Sigmoid colon (tissue), 7 donors: Measurements from ENCODE around the gene HERPUD1. TPM values are rescaled to one million over a fixed set of nuclear protein-coding genes. Genes with fewer than 3 reads are reported as not detected.

ENCODE experiments used
- DNase-seq: peaks from one replicate; pipeline ENCODE4 v3.0.0-alpha.2; 2019
- H3K27ac ChIP-seq, 4 donors: fragments of 200-600 bp; sonication (generic); one replicate each; pipeline ENCODE4 v1.5.1; 2016 to 2019; ENCODE audit warnings: mild to moderate bottlenecking in 1 of 4
- H3K27me3 ChIP-seq, 3 donors: fragments of 200-600 bp; sonication (generic); one replicate each; pipeline ENCODE4 v1.5.1; 2019; ENCODE audit warnings: mild to moderate bottlenecking in 1 of 3
- H3K36me3 ChIP-seq, 4 donors: fragments of 200-600 bp; sonication (generic); one replicate each; pipeline ENCODE4 v1.5.1; 2016 to 2019
- H3K4me1 ChIP-seq, 4 donors: fragments of 200-600 bp; sonication (generic); one replicate each; pipeline ENCODE4 v1.5.1; 2017 to 2019
- H3K4me3 ChIP-seq, 4 donors: fragments of 200-600 bp; sonication (generic); one replicate each; pipeline ENCODE4 v1.5.1; 2017 to 2019; ENCODE audit warnings: mild to moderate bottlenecking in 2 of 4, moderate library complexity in 1 of 4
- H3K9me3 ChIP-seq, 4 donors: fragments of 200-600 bp in 3 of 4; sonication (generic) in 3 of 4; one replicate each; pipeline versions ENCODE4 v1.5.1 to v1.6.1; 2013 to 2019
- EP300 ChIP-seq, 4 donors: sonication (generic); formaldehyde crosslinking; IDR thresholded peaks; one replicate each; pipeline ENCODE4 v1.6.1; 2017; ENCODE audit warnings: antibody characterized with exemption in 4 of 4
- POLR2A ChIP-seq, 2 donors: fragments of 450-650 bp; IDR thresholded peaks; one replicate each; pipeline ENCODE4 v1.6.1; 2016; ENCODE audit warnings: antibody characterized with exemption in 2 of 2, mild to moderate bottlenecking in 2 of 2, moderate library complexity in 2 of 2
- POLR2AphosphoS5 ChIP-seq, 4 donors: sonication (generic); formaldehyde crosslinking; IDR thresholded peaks; one replicate each; pipeline ENCODE4 v1.6.1; 2017; ENCODE audit warnings: antibody characterized with exemption in 4 of 4
- WGBS, 2 donors: extraction: QIAGEN DNeasy Blood & Tissue Kit; methylation state at CpG; one replicate each; pipeline ENCODE4 v1.1.7; 2013; 5-methylcytosine and 5-hydroxymethylcytosine counted together
- intact Hi-C: fragments of 100-400 bp; cut with DNase I; formaldehyde crosslinking; loops from one replicate; pipeline ENCODE4 v1.15.1; 2023
- polyA plus RNA-seq, 3 donors: library from polyadenylated mRNA; stranded (reverse); fragments of 200-250 nt; gene quantifications; one replicate each; pipeline ENCODE4 v1.2.3, GENCODE V29; 2013
- total RNA-seq, 4 donors: library from RNA; depleted of rRNA; stranded (reverse); fragments of >200 nt; gene quantifications; one replicate each; pipeline ENCODE4 v1.1.0, GENCODE V29; 2016
- TF ChIP-seq, protein P1 (sequence below), 4 experiments: fragments of 450-650 bp in 3 of 4; fragments of 200-600 bp in 1 of 4; IDR thresholded peaks; one replicate each; pipeline ENCODE4 v1.5.1; 2016 to 2019; ENCODE audit warnings: antibody characterized with exemption in 4 of 4, mild to moderate bottlenecking in 3 of 4, moderate library complexity in 2 of 4
- donor health status: healthy with polysubstance abuse.
- donor health status: Bipolar disorder and iron deficiency.
- donor health status: healthy.

The HERPUD1 gene
- total and polyA plus RNA-seq, 7 donors = 54.1 to 119 (median 64.8) TPM

DNA sequence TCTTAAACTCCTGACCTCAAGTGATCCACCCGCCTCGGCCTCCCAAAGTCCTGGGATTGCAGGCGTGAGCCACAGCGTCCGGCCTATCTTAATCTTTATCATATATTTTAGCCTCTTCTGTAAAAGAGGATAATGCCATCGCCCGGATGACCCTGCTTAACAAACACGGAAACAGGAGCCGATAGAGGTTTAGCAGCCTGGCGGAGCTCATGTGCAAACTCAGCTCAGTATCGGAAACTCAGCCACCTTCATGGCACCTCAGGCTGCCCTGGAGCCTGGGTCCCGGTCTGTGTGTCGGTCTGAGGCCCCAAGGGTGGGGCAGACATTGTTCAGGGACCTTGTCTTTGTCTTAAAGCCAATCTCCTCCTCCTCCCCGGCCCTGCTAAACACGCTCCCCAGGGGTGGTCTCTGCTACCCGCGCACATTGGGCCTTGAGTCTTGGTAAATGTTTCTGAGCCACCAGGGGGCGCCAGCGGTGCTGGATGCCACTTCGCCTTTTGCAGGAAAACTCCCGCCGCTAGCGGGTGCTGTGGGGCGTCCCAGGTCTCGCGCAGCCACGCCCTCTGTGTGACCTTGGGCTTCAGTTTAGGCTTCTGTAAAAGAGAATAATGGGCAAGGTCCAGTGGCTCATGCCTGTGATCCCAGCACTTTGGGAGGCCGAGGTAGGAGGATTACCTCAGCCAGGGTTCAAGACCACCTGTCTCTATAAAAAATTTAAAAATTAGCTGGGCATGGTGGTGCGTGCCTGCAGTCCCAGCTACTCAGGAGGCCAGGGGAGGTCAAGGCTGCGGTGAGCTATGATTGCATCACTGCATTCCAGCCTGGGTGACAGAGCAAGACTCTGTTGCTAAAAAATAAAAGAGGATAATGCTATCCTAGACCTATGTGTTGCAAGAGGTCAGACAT, 32.6 kb downstream of the HERPUD1 start:
- peak; percentile 82 for DNase-seq
- 40 to 42% methylated on average over 30 of the region's 30 CpGs for WGBS, 2 donors
- H3K4me3 ChIP-seq = no peak overlapping the region
- TF ChIP-seq, protein P1, sequence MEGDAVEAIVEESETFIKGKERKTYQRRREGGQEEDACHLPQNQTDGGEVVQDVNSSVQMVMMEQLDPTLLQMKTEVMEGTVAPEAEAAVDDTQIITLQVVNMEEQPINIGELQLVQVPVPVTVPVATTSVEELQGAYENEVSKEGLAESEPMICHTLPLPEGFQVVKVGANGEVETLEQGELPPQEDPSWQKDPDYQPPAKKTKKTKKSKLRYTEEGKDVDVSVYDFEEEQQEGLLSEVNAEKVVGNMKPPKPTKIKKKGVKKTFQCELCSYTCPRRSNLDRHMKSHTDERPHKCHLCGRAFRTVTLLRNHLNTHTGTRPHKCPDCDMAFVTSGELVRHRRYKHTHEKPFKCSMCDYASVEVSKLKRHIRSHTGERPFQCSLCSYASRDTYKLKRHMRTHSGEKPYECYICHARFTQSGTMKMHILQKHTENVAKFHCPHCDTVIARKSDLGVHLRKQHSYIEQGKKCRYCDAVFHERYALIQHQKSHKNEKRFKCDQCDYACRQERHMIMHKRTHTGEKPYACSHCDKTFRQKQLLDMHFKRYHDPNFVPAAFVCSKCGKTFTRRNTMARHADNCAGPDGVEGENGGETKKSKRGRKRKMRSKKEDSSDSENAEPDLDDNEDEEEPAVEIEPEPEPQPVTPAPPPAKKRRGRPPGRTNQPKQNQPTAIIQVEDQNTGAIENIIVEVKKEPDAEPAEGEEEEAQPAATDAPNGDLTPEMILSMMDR (IDR thresholded peaks at IDR 0.05) = peak; percentile 40 to 86 (median 60)
- TF ChIP-seq POLR2A (IDR thresholded peaks at IDR 0.05) (no peak), POLR2AphosphoS5 (IDR thresholded peaks at IDR 0.05) (no peak)
- peaks cover 0 to 17% (median 12%) of the 10 kb centered on the region in 4 donors for H3K4me1 ChIP-seq
- no peaks in the 10 kb centered on the region for H3K9me3 ChIP-seq
- H3K36me3 ChIP-seq = no peaks in the 10 kb centered on the region
- no peak overlapping the region for H3K27ac ChIP-seq
- H3K27me3 ChIP-seq = no peaks in the 10 kb centered on the region
- intact Hi-C loops = no loop called here

DNA sequence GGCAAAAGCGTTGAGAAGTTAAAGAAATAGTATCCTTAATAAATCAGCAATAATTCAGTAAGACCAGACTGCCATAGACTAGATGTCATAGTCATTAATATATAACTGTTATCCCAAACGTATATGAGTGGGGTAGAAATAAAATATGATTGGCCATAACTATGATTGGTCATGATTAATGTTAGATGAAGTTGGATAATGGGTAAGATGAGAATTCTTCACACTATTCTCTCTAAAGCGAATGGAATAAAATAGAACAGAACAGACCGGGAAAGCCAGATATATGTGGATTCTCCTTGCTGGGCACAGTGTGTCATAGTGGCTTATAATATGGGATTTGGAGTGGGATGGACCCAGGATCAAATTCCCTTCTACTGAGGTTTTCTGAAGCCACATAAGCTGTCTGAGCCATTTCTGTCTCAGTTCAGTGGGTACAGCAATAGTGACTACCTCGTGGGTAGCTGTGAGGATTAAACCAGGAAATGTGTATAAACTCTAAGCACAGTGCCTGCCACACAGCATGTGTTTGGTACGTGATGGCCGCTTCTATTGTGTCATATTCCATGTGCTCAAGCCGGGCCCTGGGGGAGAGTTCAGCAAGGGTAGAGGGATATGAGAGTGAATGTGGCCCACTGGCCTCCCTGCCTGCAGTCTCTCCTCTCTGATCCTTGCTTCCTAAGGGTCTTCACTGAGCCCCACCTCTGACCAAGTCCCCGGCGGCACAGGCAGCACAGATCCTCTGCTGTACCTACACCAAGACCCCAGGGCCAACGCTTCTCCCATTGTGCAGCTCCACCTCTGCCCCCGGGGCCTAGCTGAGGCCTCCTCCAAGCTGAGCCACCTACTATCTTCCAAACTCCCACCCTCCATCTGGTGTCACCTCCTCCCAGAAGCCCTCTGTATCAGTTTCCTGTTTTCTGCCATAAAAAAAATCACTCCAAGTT, 33.5 kb downstream of the HERPUD1 start:
- no peak for DNase-seq
- Histone ChIP-seq H3K27me3 (no peaks in the 10 kb centered on the region), H3K4me1 (peaks cover 0 to 17% (median 12%) of the 10 kb centered on the region in 4 donors), H3K36me3 (no peaks in the 10 kb centered on the region), H3K27ac (peak overlapping the region in 2 of 4 donors; percentile 24 to 54), H3K4me3 (no peak overlapping the region), H3K9me3 (no peaks in the 10 kb centered on the region)
- intact Hi-C loops = no loop called here
- TF ChIP-seq POLR2AphosphoS5 (IDR thresholded peaks at IDR 0.05) = no peak
- TF ChIP-seq EP300 (IDR thresholded peaks at IDR 0.05) = no peak
- WGBS, 2 donors = 82% methylated on average over 12 of the region's 12 CpGs

DNA sequence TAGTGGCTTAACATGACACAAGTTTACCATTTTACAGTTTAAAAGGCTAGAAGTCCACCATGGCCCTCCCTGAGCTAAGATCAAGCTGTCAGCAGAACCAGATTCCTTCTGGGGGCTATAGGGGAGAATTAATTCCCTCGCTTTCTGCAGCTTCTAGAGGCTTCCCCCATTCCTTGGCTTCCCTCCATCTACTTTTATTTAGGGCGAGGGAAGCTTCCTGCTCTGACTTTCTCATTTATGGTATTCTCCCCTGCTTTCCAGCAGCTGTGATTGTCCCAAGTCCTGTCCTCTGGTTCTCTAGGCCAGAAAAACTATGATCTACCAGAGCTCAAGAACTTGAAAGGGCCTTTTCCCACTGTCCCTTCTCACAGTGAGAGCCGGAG, 34.1 kb downstream of the HERPUD1 start:
- Histone ChIP-seq H3K4me1 (peaks cover 0 to 17% (median 12%) of the 10 kb centered on the region in 4 donors), H3K4me3 (no peak overlapping the region), H3K27me3 (no peaks in the 10 kb centered on the region), H3K9me3 (no peaks in the 10 kb centered on the region), H3K36me3 (no peaks in the 10 kb centered on the region), H3K27ac (peak overlapping the region in 2 of 4 donors; percentile 24 to 54)
- intact Hi-C loops = no loop called here
- 67 to 69% methylated on average over 3 of the region's 3 CpGs for WGBS, 2 donors
- no peak for DNase-seq
- no peak for TF ChIP-seq EP300 (IDR thresholded peaks at IDR 0.05)
- TF ChIP-seq POLR2AphosphoS5 (IDR thresholded peaks at IDR 0.05) = no peak
- TF ChIP-seq, protein P1 (IDR thresholded peaks at IDR 0.05) = no peak
- no peak for TF ChIP-seq POLR2A (IDR thresholded peaks at IDR 0.05)

DNA sequence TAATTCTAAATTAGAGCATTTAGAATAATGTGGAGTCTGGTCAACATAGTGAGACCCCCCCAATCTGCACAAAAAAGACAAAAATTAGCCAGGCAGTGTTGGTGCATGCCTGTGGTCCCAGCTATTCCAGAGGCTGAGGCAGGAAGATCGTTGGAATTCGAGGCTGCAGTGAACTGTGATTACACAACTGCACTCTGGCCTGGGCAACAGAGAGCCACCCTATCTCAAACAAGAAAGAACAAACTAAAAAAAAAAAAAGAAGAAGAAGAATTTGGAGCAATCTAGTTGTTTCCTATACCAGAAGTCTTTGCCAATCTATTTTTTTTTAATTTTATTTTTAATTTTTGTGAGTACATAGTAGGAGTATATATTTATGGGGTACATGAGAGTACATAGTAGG, 35.8 kb downstream of the HERPUD1 start:
- 25 to 64% methylated on average over 2 of the region's 2 CpGs for WGBS, 2 donors
- H3K36me3 ChIP-seq = no peaks in the 10 kb centered on the region
- intact Hi-C loops = no loop called here
- TF ChIP-seq, protein P1 (IDR thresholded peaks at IDR 0.05) = no peak
- no peak for TF ChIP-seq POLR2AphosphoS5 (IDR thresholded peaks at IDR 0.05)
- TF ChIP-seq EP300 (IDR thresholded peaks at IDR 0.05) = no peak
- TF ChIP-seq POLR2A (IDR thresholded peaks at IDR 0.05) = no peak
- H3K4me3 ChIP-seq = no peak overlapping the region
- DNase-seq = no peak
- peaks cover 0 to 17% (median 12%) of the 10 kb centered on the region in 4 donors for H3K4me1 ChIP-seq
- H3K27ac ChIP-seq = no peak overlapping the region
- peaks cover 0 to 1% (median 0%) of the 10 kb centered on the region in 3 donors for H3K27me3 ChIP-seq
- H3K9me3 ChIP-seq = no peaks in the 10 kb centered on the region

DNA sequence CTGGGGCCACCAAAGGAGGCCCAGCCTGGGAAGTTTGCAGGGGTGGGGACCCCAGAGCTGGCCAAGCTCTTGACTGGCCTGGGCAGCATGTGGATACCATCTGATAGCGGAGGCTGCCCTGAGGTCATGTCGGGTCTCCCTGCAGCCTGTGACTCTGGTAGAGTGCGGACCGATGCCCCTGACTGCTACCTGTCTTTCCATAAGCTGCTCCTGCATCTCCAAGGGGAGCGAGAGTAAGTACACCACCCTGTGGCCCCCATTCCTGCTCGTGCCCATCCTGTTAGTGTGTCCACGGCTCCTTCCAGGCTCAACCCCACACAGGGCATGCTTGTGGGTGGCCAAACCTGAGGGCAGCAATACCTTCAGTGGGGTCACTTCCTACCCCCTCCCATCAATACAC, 37.8 kb downstream of the HERPUD1 start:
- no peak overlapping the region for H3K27ac ChIP-seq
- H3K36me3 ChIP-seq = no peaks in the 10 kb centered on the region
- H3K27me3 ChIP-seq = peaks cover 0 to 6% (median 0%) of the 10 kb centered on the region in 3 donors
- no peak for TF ChIP-seq EP300 (IDR thresholded peaks at IDR 0.05)
- TF ChIP-seq, protein P1 (IDR thresholded peaks at IDR 0.05) = no peak
- TF ChIP-seq POLR2A (IDR thresholded peaks at IDR 0.05) = no peak
- TF ChIP-seq POLR2AphosphoS5 (IDR thresholded peaks at IDR 0.05) = no peak
- no peaks in the 10 kb centered on the region for H3K9me3 ChIP-seq
- DNase-seq = no peak
- peaks cover 0 to 12% (median 7%) of the 10 kb centered on the region in 4 donors for H3K4me1 ChIP-seq
- H3K4me3 ChIP-seq = no peak overlapping the region
- 95 to 96% methylated on average over 7 of the region's 7 CpGs for WGBS, 2 donors
- intact Hi-C loops = no loop called here
